OCI-LY3 (cell line): ENCODE measurements around the gene BEND5.

ENCODE experiments used
- EZH2phosphoT487 ChIP-seq: fragments of 200-600 bp; shearing (Covaris generic); IDR thresholded peaks from 2 replicates; pipeline ENCODE4 v1.6.1; 2018; ENCODE audit warnings: antibody characterized with exemption, mixed run types, low read depth
- TF ChIP-seq, protein P1 (sequence below): fragments of 200-600, 300-600 bp; sonication (generic); IDR thresholded peaks from 2 replicates; pipeline ENCODE4 v1.5.1; 2014; ENCODE audit warnings: antibody characterized with exemption, low read length, low read depth

- TF ChIP-seq, protein P1, sequence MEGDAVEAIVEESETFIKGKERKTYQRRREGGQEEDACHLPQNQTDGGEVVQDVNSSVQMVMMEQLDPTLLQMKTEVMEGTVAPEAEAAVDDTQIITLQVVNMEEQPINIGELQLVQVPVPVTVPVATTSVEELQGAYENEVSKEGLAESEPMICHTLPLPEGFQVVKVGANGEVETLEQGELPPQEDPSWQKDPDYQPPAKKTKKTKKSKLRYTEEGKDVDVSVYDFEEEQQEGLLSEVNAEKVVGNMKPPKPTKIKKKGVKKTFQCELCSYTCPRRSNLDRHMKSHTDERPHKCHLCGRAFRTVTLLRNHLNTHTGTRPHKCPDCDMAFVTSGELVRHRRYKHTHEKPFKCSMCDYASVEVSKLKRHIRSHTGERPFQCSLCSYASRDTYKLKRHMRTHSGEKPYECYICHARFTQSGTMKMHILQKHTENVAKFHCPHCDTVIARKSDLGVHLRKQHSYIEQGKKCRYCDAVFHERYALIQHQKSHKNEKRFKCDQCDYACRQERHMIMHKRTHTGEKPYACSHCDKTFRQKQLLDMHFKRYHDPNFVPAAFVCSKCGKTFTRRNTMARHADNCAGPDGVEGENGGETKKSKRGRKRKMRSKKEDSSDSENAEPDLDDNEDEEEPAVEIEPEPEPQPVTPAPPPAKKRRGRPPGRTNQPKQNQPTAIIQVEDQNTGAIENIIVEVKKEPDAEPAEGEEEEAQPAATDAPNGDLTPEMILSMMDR: no peak
- no peak for TF ChIP-seq EZH2phosphoT487
These were observed 50.0 kb downstream of the BEND5 start for GRCh38 chr1:48726557-48727215.
